Measurements from ENCODE around the gene E2F7. TPM values are rescaled to one million over a fixed set of nuclear protein-coding genes. Genes with fewer than 3 reads are reported as not detected.

E2F7 gene
- total RNA-seq, 1 donor from 2014 or later: 40.5 TPM

DNA sequence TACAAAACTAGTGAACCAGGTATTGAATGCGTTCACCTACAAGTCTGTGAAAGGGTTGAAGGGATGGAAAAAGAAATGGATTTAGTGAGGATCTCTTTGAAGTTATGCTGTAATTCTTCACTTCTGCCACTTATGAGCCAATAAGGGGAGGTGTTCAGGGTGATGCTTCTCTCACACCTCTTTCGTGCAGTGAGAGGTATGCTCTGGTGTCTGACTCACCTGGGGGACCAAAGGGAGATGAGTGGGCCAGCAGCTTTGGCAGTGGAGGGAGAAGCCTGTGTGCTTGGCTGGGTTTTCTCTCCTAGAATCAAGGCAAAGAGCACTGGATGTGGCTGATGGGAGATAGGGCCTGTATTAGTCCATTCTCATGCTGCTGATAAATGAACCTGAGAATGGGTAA lies 45.4 kb downstream of the E2F7 start:
- H3K27me3 ChIP-seq: no peaks in the 10 kb centered on the region
- H3K4me2 ChIP-seq: no peak overlapping the region
- H3K4me1 ChIP-seq: no peaks in the 10 kb centered on the region
- H2AFZ ChIP-seq (replicated peaks): no peak overlapping the region
- no peaks in the 10 kb centered on the region for H3K4me1 Mint-ChIP-seq
- no peak overlapping the region for H3K4me3 ChIP-seq
- H3K9me3 Mint-ChIP-seq: no peaks in the 10 kb centered on the region
- no peak overlapping the region for H3K27ac ChIP-seq
- H3K4me3 Mint-ChIP-seq: no peak overlapping the region
- H3K36me3 ChIP-seq: peaks cover 16% of the 10 kb centered on the region
- TF ChIP-seq EZH2phosphoT487 (IDR thresholded peaks at IDR 0.05): no peak
- no peak for TF ChIP-seq EZH2 (IDR thresholded peaks at IDR 0.05)
- TF ChIP-seq, protein P1, sequence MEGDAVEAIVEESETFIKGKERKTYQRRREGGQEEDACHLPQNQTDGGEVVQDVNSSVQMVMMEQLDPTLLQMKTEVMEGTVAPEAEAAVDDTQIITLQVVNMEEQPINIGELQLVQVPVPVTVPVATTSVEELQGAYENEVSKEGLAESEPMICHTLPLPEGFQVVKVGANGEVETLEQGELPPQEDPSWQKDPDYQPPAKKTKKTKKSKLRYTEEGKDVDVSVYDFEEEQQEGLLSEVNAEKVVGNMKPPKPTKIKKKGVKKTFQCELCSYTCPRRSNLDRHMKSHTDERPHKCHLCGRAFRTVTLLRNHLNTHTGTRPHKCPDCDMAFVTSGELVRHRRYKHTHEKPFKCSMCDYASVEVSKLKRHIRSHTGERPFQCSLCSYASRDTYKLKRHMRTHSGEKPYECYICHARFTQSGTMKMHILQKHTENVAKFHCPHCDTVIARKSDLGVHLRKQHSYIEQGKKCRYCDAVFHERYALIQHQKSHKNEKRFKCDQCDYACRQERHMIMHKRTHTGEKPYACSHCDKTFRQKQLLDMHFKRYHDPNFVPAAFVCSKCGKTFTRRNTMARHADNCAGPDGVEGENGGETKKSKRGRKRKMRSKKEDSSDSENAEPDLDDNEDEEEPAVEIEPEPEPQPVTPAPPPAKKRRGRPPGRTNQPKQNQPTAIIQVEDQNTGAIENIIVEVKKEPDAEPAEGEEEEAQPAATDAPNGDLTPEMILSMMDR (IDR thresholded peaks at IDR 0.05): no peak
- H3K9me3 ChIP-seq (ENCODE audit: low read depth): no peaks in the 10 kb centered on the region
- peaks cover 37% of the 10 kb centered on the region for H3K36me3 Mint-ChIP-seq
- H3K9ac ChIP-seq: no peak overlapping the region
- H3K79me2 ChIP-seq (ENCODE audit: low read depth): no peaks in the 10 kb centered on the region
- DNase-seq (ENCODE audit: low spot score): no peak
- peaks cover 2% of the 10 kb centered on the region for H3K27me3 Mint-ChIP-seq (ENCODE audit: insufficient read depth, low read depth)
- H4K20me1 ChIP-seq (ENCODE audit: low read depth): no peaks in the 10 kb centered on the region
- H3K27ac Mint-ChIP-seq: no peak overlapping the region
- no peaks in the 10 kb centered on the region for H3F3A ChIP-seq (ENCODE audit: low read depth)

DNA sequence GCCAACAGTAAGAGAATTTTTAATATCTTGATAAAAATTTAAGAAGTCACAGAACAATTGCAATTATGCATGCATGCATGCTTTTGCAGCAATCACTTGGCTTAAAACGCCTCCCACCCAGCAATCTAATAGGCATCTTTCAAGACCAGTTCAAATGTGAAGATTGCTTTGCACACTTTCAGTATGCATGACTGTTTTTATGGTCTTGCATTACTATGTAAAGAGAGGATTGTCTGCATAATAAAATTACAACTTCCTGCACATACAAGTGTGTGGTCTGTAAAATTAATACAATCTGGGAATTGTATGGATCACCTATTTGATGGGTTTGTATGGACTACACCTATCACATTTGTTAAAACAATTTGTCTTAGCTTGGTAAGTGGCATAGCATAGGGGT lies 48.8 kb downstream of the E2F7 start:
- no peak overlapping the region for H3K4me3 Mint-ChIP-seq
- Histone ChIP-seq H3K36me3 (peaks cover 1% of the 10 kb centered on the region), H3K9ac (no peak overlapping the region), H3K4me1 (no peaks in the 10 kb centered on the region), H3K79me2 (ENCODE audit: low read depth) (no peaks in the 10 kb centered on the region), H3K4me3 (no peak overlapping the region), H3F3A (ENCODE audit: low read depth) (no peaks in the 10 kb centered on the region), H2AFZ (replicated peaks) (no peak overlapping the region), H3K4me2 (no peak overlapping the region), H3K9me3 (ENCODE audit: low read depth) (no peaks in the 10 kb centered on the region), H4K20me1 (ENCODE audit: low read depth) (no peaks in the 10 kb centered on the region), H3K27ac (no peak overlapping the region), H3K27me3 (no peaks in the 10 kb centered on the region)
- peaks cover 21% of the 10 kb centered on the region for H3K36me3 Mint-ChIP-seq
- DNase-seq (ENCODE audit: low spot score): no peak
- H3K4me1 Mint-ChIP-seq: no peaks in the 10 kb centered on the region
- H3K27me3 Mint-ChIP-seq (ENCODE audit: insufficient read depth, low read depth): peaks cover 2% of the 10 kb centered on the region
- no peaks in the 10 kb centered on the region for H3K9me3 Mint-ChIP-seq
- TF ChIP-seq EZH2 (IDR thresholded peaks at IDR 0.05) (no peak), EZH2phosphoT487 (IDR thresholded peaks at IDR 0.05) (no peak)
- TF ChIP-seq, protein P1 (IDR thresholded peaks at IDR 0.05): no peak
- no peak overlapping the region for H3K27ac Mint-ChIP-seq

DNA sequence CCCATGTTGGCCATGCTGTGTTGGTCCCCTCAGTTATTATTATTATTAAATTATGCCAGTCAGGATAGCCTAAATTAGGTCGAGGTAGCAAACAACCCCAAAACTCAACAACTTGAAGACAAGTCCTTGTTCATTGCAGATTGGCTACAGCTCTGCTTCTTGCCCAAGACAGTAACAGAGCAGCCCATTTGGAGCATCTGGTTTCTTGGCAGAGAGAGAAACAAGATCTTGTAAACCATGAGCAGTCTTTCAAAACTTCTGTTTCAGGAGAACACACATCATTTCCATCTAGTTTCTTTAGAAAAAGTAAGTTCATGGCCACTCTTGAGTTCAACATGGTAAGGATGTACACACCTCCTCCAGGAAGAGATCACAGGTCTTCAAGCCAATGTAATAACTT lies 52.3 kb downstream of the E2F7 start:
- Histone ChIP-seq H3K9me3 (ENCODE audit: low read depth) (no peaks in the 10 kb centered on the region), H3K79me2 (ENCODE audit: low read depth) (no peaks in the 10 kb centered on the region), H3K27ac (no peak overlapping the region), H3K27me3 (no peaks in the 10 kb centered on the region), H3K4me3 (no peak overlapping the region), H3K4me1 (no peaks in the 10 kb centered on the region), H4K20me1 (ENCODE audit: low read depth) (no peaks in the 10 kb centered on the region), H3K36me3 (no peaks in the 10 kb centered on the region), H3F3A (ENCODE audit: low read depth) (no peaks in the 10 kb centered on the region), H3K9ac (no peak overlapping the region), H3K4me2 (no peak overlapping the region), H2AFZ (replicated peaks) (no peak overlapping the region)
- no peak overlapping the region for H3K4me3 Mint-ChIP-seq
- no peak overlapping the region for H3K27ac Mint-ChIP-seq
- TF ChIP-seq, protein P1 (IDR thresholded peaks at IDR 0.05): no peak
- no peak for TF ChIP-seq EZH2 (IDR thresholded peaks at IDR 0.05)
- no peak for TF ChIP-seq EZH2phosphoT487 (IDR thresholded peaks at IDR 0.05)
- DNase-seq (ENCODE audit: low spot score): no peak
- peaks cover 5% of the 10 kb centered on the region for H3K36me3 Mint-ChIP-seq
- no peaks in the 10 kb centered on the region for H3K27me3 Mint-ChIP-seq (ENCODE audit: insufficient read depth, low read depth)
- H3K4me1 Mint-ChIP-seq: peaks cover 8% of the 10 kb centered on the region
- H3K9me3 Mint-ChIP-seq: no peaks in the 10 kb centered on the region

Measured in neural progenitor cell (in vitro differentiated cells).